AG08395 (cell line): ENCODE results near the gene TSR3.

Source experiments
- DNase-seq: peaks from one replicate; pipeline ENCODE4 v3.0.0; 2012; ENCODE audit warnings: mixed read lengths, low spot score

The TSR3 gene

GRCh38 chr16:1308036-1308976 is 43.4 kb downstream of the TSR3 start:
- DNase-seq = no peak

- no peak for DNase-seq
Measured at GRCh38 chr16:1306334-1306733, 45.3 kb downstream of the TSR3 start.

GRCh38 chr16:1305823-1306222 is 45.9 kb downstream of the TSR3 start:
- DNase-seq = no peak

- DNase-seq = no peak
Measured at GRCh38 chr16:1301562-1301961, 50.1 kb downstream of the TSR3 start.

GRCh38 chr16:1300664-1301476 is 50.8 kb downstream of the TSR3 start:
- peak; percentile 86 for DNase-seq

GRCh38 chr16:1299868-1300203 is 51.8 kb downstream of the TSR3 start:
- no peak for DNase-seq
